ENCODE results near the gene PDCD11.
A peak's percentile ranks its signal among the peaks of the same experiment; 100 is the strongest.

PDCD11 gene

GRCh38 chr10:103433858-103434257 lies 37.4 kb downstream of the PDCD11 start:
- no peaks in the 10 kb centered on the region for H3K4me1 ChIP-seq (ENCODE audit: control insufficient read depth in 1 of 2, insufficient read depth in 2 of 2, low read length in 2 of 2)
- no CpG with 5 or more reads among the region's 2 CpGs for WGBS (ENCODE audit: extremely low coverage, insufficient coverage, insufficient read length)
- H4K8ac ChIP-seq (ENCODE audit: low read depth, low read length), result no peak overlapping the region
- no peaks in the 10 kb centered on the region for H3K79me1 ChIP-seq (ENCODE audit: low read length)
- no peak overlapping the region for H3K27ac ChIP-seq (ENCODE audit: low read depth, low read length)
- no peak overlapping the region for H2AK5ac ChIP-seq (ENCODE audit: low read length)
- no peak overlapping the region for H3K4me3 ChIP-seq (ENCODE audit: low read depth, low read length)
- H3K4me2 ChIP-seq (ENCODE audit: low read length), result no peak overlapping the region
- no peak overlapping the region for H3K23ac ChIP-seq (ENCODE audit: low read length)
- H3K14ac ChIP-seq (ENCODE audit: low read length), result no peak overlapping the region
- H2AFZ ChIP-seq (ENCODE audit: insufficient read depth, low read length, poor library complexity), result no peak overlapping the region
- peak in 1 of 2 donors; percentile 32 for DNase-seq
- no peak overlapping the region for H2BK120ac ChIP-seq (ENCODE audit: insufficient read depth, low read length, poor library complexity)
- peaks cover 42 to 62% of the 10 kb centered on the region in 2 experiments for H3K36me3 ChIP-seq (ENCODE audit: control insufficient read depth in 1 of 2, insufficient read depth in 2 of 2, low read length in 2 of 2)
- H3K9ac ChIP-seq (ENCODE audit: low read length), result no peak overlapping the region
- H3K18ac ChIP-seq (ENCODE audit: low read length), result no peak overlapping the region
- H3K27me3 ChIP-seq (ENCODE audit: insufficient read depth, low read length), result no peaks in the 10 kb centered on the region
- no peak overlapping the region for H4K12ac ChIP-seq (ENCODE audit: low read depth, low read length)
- H3K79me2 ChIP-seq (ENCODE audit: control insufficient read depth, insufficient read depth, low read length, poor library complexity), result no peaks in the 10 kb centered on the region
- no peak overlapping the region for H3K4ac ChIP-seq (ENCODE audit: low read depth, low read length)
- H2BK12ac ChIP-seq (ENCODE audit: low read length), result no peak overlapping the region
- no peak overlapping the region for H2BK5ac ChIP-seq (ENCODE audit: low read depth, low read length, poor library complexity)
- H4K91ac ChIP-seq (ENCODE audit: low read depth, low read length), result no peak overlapping the region
- H3K9me3 ChIP-seq (ENCODE audit: insufficient read depth, low read depth, low read length), result no peaks in the 10 kb centered on the region

GRCh38 chr10:103439776-103440175 lies 43.4 kb downstream of the PDCD11 start:
- H2AK5ac ChIP-seq (ENCODE audit: low read length), result no peak overlapping the region
- H2AFZ ChIP-seq (ENCODE audit: insufficient read depth, low read length, poor library complexity), result no peak overlapping the region
- H3K23ac ChIP-seq (ENCODE audit: low read length), result no peak overlapping the region
- no CpG with 5 or more reads among the region's 4 CpGs for WGBS (ENCODE audit: extremely low coverage, insufficient coverage, insufficient read length)
- no peak for DNase-seq
- no peaks in the 10 kb centered on the region for H3K27me3 ChIP-seq (ENCODE audit: insufficient read depth, low read length)
- no peak overlapping the region for H3K18ac ChIP-seq (ENCODE audit: low read length)
- H4K12ac ChIP-seq (ENCODE audit: low read depth, low read length), result no peak overlapping the region
- no peak overlapping the region for H3K9ac ChIP-seq (ENCODE audit: low read length)
- H2BK5ac ChIP-seq (ENCODE audit: low read depth, low read length, poor library complexity), result no peak overlapping the region
- H4K8ac ChIP-seq (ENCODE audit: low read depth, low read length), result no peak overlapping the region
- H3K4me2 ChIP-seq (ENCODE audit: low read length), result no peak overlapping the region
- H3K14ac ChIP-seq (ENCODE audit: low read length), result no peak overlapping the region
- no peaks in the 10 kb centered on the region for H3K9me3 ChIP-seq (ENCODE audit: insufficient read depth, low read depth, low read length)
- no peak overlapping the region for H2BK12ac ChIP-seq (ENCODE audit: low read length)
- no peaks in the 10 kb centered on the region for H3K4me1 ChIP-seq (ENCODE audit: control insufficient read depth in 1 of 2, insufficient read depth in 2 of 2, low read length in 2 of 2)
- no peak overlapping the region for H4K91ac ChIP-seq (ENCODE audit: low read depth, low read length)
- H3K4ac ChIP-seq (ENCODE audit: low read depth, low read length), result no peak overlapping the region
- no peaks in the 10 kb centered on the region for H3K79me1 ChIP-seq (ENCODE audit: low read length)
- H3K79me2 ChIP-seq (ENCODE audit: control insufficient read depth, insufficient read depth, low read length, poor library complexity), result no peaks in the 10 kb centered on the region
- H2BK120ac ChIP-seq (ENCODE audit: insufficient read depth, low read length, poor library complexity), result no peak overlapping the region
- H3K27ac ChIP-seq (ENCODE audit: low read depth, low read length), result no peak overlapping the region
- peaks cover 72 to 79% of the 10 kb centered on the region in 2 experiments for H3K36me3 ChIP-seq (ENCODE audit: control insufficient read depth in 1 of 2, insufficient read depth in 2 of 2, low read length in 2 of 2)
- no peak overlapping the region for H3K4me3 ChIP-seq (ENCODE audit: low read depth, low read length)

- Histone ChIP-seq H2BK12ac (ENCODE audit: low read length) (no peak overlapping the region), H4K12ac (ENCODE audit: low read depth, low read length) (no peak overlapping the region), H3K4ac (ENCODE audit: low read depth, low read length) (no peak overlapping the region), H4K8ac (ENCODE audit: low read depth, low read length) (no peak overlapping the region), H3K4me3 (ENCODE audit: low read depth, low read length) (no peak overlapping the region), H3K79me2 (ENCODE audit: control insufficient read depth, insufficient read depth, low read length, poor library complexity) (no peaks in the 10 kb centered on the region), H3K4me1 (ENCODE audit: control insufficient read depth in 1 of 2, insufficient read depth in 2 of 2, low read length in 2 of 2) (no peaks in the 10 kb centered on the region), H2BK120ac (ENCODE audit: insufficient read depth, low read length, poor library complexity) (no peak overlapping the region), H3K14ac (ENCODE audit: low read length) (no peak overlapping the region), H2BK5ac (ENCODE audit: low read depth, low read length, poor library complexity) (no peak overlapping the region), H2AK5ac (ENCODE audit: low read length) (no peak overlapping the region), H3K18ac (ENCODE audit: low read length) (no peak overlapping the region), H3K27ac (ENCODE audit: low read depth, low read length) (no peak overlapping the region), H3K79me1 (ENCODE audit: low read length) (no peaks in the 10 kb centered on the region), H2AFZ (ENCODE audit: insufficient read depth, low read length, poor library complexity) (no peak overlapping the region), H3K4me2 (ENCODE audit: low read length) (no peak overlapping the region), H3K36me3 (ENCODE audit: control insufficient read depth in 1 of 2, insufficient read depth in 2 of 2, low read length in 2 of 2) (peaks cover 75 to 83% of the 10 kb centered on the region in 2 experiments), H4K91ac (ENCODE audit: low read depth, low read length) (no peak overlapping the region), H3K27me3 (ENCODE audit: insufficient read depth, low read length) (no peaks in the 10 kb centered on the region), H3K9ac (ENCODE audit: low read length) (no peak overlapping the region), H3K9me3 (ENCODE audit: insufficient read depth, low read depth, low read length) (peaks cover 2% of the 10 kb centered on the region), H3K23ac (ENCODE audit: low read length) (no peak overlapping the region)
- WGBS (ENCODE audit: extremely low coverage, insufficient coverage, insufficient read length), result no CpG with 5 or more reads among the region's 14 CpGs
- no peak for DNase-seq
Measured at GRCh38 chr10:103440416-103440815, 44.0 kb downstream of the PDCD11 start.

- Histone ChIP-seq H3K4me2 (ENCODE audit: low read length) (no peak overlapping the region), H3K9ac (ENCODE audit: low read length) (no peak overlapping the region), H3K9me3 (ENCODE audit: insufficient read depth, low read depth, low read length) (peaks cover 2% of the 10 kb centered on the region), H3K36me3 (ENCODE audit: control insufficient read depth in 1 of 2, insufficient read depth in 2 of 2, low read length in 2 of 2) (peaks cover 76 to 88% of the 10 kb centered on the region in 2 experiments), H3K4me3 (ENCODE audit: low read depth, low read length) (no peak overlapping the region), H3K27me3 (ENCODE audit: insufficient read depth, low read length) (no peaks in the 10 kb centered on the region), H3K4me1 (ENCODE audit: control insufficient read depth in 1 of 2, insufficient read depth in 2 of 2, low read length in 2 of 2) (no peaks in the 10 kb centered on the region), H3K23ac (ENCODE audit: low read length) (no peak overlapping the region), H3K18ac (ENCODE audit: low read length) (no peak overlapping the region), H2BK120ac (ENCODE audit: insufficient read depth, low read length, poor library complexity) (no peak overlapping the region), H3K14ac (ENCODE audit: low read length) (no peak overlapping the region), H3K4ac (ENCODE audit: low read depth, low read length) (no peak overlapping the region), H3K79me2 (ENCODE audit: control insufficient read depth, insufficient read depth, low read length, poor library complexity) (no peaks in the 10 kb centered on the region), H2AFZ (ENCODE audit: insufficient read depth, low read length, poor library complexity) (no peak overlapping the region), H4K8ac (ENCODE audit: low read depth, low read length) (no peak overlapping the region), H4K91ac (ENCODE audit: low read depth, low read length) (no peak overlapping the region), H2BK12ac (ENCODE audit: low read length) (no peak overlapping the region), H2AK5ac (ENCODE audit: low read length) (no peak overlapping the region), H4K12ac (ENCODE audit: low read depth, low read length) (no peak overlapping the region), H2BK5ac (ENCODE audit: low read depth, low read length, poor library complexity) (no peak overlapping the region), H3K79me1 (ENCODE audit: low read length) (no peaks in the 10 kb centered on the region), H3K27ac (ENCODE audit: low read depth, low read length) (no peak overlapping the region)
- DNase-seq, result peak in 1 of 2 donors; percentile 32
- WGBS (ENCODE audit: extremely low coverage, insufficient coverage, insufficient read length), result no CpG with 5 or more reads among the region's 8 CpGs
Measured at GRCh38 chr10:103441206-103441605, 44.8 kb downstream of the PDCD11 start.

Measured in trophoblast cell (in vitro differentiated cells and primary cell).